Osteoblast (primary cell): Measurements from ENCODE around the gene KRT37. TPM values are rescaled to one million over a fixed set of nuclear protein-coding genes. Genes with fewer than 3 reads are reported as not detected.

Source experiments
- DNase-seq: peaks from one replicate; pipeline ENCODE4 v3.0.0; 2011; ENCODE audit warnings: low spot score, mixed read lengths; ENCODE audit not compliant: insufficient read length; ENCODE audit errors: missing footprints
- H2AFZ ChIP-seq: 2 replicates; pipeline ENCODE4 v1.6.0; 2011; ENCODE audit warnings: mild to moderate bottlenecking, low read length
- H3K27ac ChIP-seq: 2 replicates; pipeline ENCODE4 v1.5.1; 2011; ENCODE audit warnings: mild to moderate bottlenecking, low read depth, low read length, moderate library complexity
- H3K27me3 ChIP-seq: 2 replicates; pipeline ENCODE4 v1.6.0; 2012; ENCODE audit warnings: mild to moderate bottlenecking, control low read depth, inconsistent platforms, low read length, moderate library complexity; ENCODE audit not compliant: insufficient read depth
- H3K36me3 ChIP-seq: 2 replicates; pipeline ENCODE4 v1.5.1; 2011; ENCODE audit warnings: mild to moderate bottlenecking, low read length, control low read depth, moderate library complexity; ENCODE audit not compliant: insufficient read depth
- H3K4me1 ChIP-seq: 2 replicates; pipeline ENCODE4 v1.5.1; 2011; ENCODE audit warnings: mild to moderate bottlenecking, low read length, control low read depth, moderate library complexity; ENCODE audit not compliant: insufficient read depth
- H3K4me2 ChIP-seq: 2 replicates; pipeline ENCODE4 v1.6.0; 2011; ENCODE audit warnings: mild to moderate bottlenecking, low read length; ENCODE audit not compliant: insufficient read depth
- H3K4me3 ChIP-seq: fragments of 200-600 bp; sonication (generic); 3 replicates; pipeline ENCODE4 v1.5.1; 2012; ENCODE audit warnings: mild to moderate bottlenecking, low read length, inconsistent platforms; ENCODE audit not compliant: insufficient read depth
- H3K79me2 ChIP-seq: 2 replicates; pipeline ENCODE4 v1.6.0; 2012; ENCODE audit warnings: mild to moderate bottlenecking, low read length, control low read depth, inconsistent platforms; ENCODE audit not compliant: insufficient read depth
- H3K9me3 ChIP-seq: 2 replicates; pipeline ENCODE4 v1.5.1; 2011; ENCODE audit warnings: low read depth, low read length, control low read depth
- H4K20me1 ChIP-seq: 2 replicates; pipeline ENCODE4 v1.6.0; 2012; ENCODE audit warnings: mild to moderate bottlenecking, low read length, control low read depth; ENCODE audit not compliant: insufficient read depth
- total RNA-seq: library from RNA; depleted of rRNA; stranded (reverse); fragments of >200 nt; gene quantifications from 2 replicates; pipeline ENCODE4 v1.2.3, GENCODE V29; 2012
- TF ChIP-seq, protein P1 (sequence below): IDR thresholded peaks from 2 replicates; pipeline ENCODE4 v1.5.1; 2011; ENCODE audit warnings: mild to moderate bottlenecking, low read depth, low read length, moderate library complexity; ENCODE audit errors: extremely low read depth

Gene KRT37
- total RNA-seq, 1 donor = not detected

DNA sequence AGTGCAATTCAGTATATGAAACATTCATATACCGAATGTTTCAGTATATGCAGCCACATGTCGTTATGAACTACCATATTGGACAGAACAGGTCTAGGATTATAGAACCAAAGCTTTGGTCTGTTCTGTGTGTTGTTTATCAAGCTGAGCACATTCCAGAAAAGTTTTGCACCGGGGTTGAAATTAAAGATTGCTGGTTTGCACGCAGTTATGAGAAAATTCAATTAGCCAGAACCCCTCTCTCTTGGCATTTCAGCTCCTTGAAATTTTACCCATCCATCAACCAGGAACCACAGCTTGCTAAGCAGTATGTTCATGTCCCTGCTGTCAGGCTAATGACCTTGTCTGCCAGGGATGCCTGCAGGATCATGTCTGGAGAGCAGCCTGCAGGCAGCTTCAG is 33.3 kb upstream of the KRT37 start:
- H2AFZ ChIP-seq = no peak overlapping the region
- H3K79me2 ChIP-seq = no peaks in the 10 kb centered on the region
- DNase-seq = no peak
- H3K36me3 ChIP-seq = no peaks in the 10 kb centered on the region
- no peak overlapping the region for H3K27ac ChIP-seq
- H3K9me3 ChIP-seq = no peaks in the 10 kb centered on the region
- TF ChIP-seq, protein P1, sequence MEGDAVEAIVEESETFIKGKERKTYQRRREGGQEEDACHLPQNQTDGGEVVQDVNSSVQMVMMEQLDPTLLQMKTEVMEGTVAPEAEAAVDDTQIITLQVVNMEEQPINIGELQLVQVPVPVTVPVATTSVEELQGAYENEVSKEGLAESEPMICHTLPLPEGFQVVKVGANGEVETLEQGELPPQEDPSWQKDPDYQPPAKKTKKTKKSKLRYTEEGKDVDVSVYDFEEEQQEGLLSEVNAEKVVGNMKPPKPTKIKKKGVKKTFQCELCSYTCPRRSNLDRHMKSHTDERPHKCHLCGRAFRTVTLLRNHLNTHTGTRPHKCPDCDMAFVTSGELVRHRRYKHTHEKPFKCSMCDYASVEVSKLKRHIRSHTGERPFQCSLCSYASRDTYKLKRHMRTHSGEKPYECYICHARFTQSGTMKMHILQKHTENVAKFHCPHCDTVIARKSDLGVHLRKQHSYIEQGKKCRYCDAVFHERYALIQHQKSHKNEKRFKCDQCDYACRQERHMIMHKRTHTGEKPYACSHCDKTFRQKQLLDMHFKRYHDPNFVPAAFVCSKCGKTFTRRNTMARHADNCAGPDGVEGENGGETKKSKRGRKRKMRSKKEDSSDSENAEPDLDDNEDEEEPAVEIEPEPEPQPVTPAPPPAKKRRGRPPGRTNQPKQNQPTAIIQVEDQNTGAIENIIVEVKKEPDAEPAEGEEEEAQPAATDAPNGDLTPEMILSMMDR = no peak
- peaks cover 11% of the 10 kb centered on the region for H3K4me1 ChIP-seq
- H3K4me3 ChIP-seq = no peak overlapping the region
- H3K4me2 ChIP-seq = no peak overlapping the region
- no peaks in the 10 kb centered on the region for H3K27me3 ChIP-seq
- H4K20me1 ChIP-seq = no peaks in the 10 kb centered on the region

DNA sequence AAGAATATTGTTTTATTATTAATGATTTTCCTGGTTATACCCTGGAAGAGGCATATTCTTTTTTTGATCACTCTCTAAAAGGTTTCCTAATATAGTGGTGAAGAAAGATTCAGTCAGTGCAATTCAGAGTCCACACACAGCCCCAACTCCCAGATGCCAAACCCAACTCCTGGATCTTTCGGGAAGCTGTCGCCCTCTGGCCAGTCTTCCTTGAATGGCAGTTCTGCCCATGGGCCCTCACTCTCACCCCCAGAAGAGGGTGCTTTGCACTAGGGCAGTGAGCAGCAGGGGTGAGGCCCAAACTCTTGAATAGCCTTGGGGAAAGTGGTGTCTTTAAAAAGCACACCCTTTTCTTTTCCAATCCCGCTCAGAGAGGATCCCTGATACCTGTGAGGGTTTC is 31.8 kb upstream of the KRT37 start:
- TF ChIP-seq, protein P1 = peak; percentile 43
- H4K20me1 ChIP-seq = no peaks in the 10 kb centered on the region
- no peak overlapping the region for H3K4me3 ChIP-seq
- no peak overlapping the region for H3K27ac ChIP-seq
- H3K9me3 ChIP-seq = peaks cover 3% of the 10 kb centered on the region
- no peak overlapping the region for H3K4me2 ChIP-seq
- no peaks in the 10 kb centered on the region for H3K27me3 ChIP-seq
- no peaks in the 10 kb centered on the region for H3K36me3 ChIP-seq
- DNase-seq = peak; percentile 6
- peaks cover 11% of the 10 kb centered on the region for H3K4me1 ChIP-seq
- no peaks in the 10 kb centered on the region for H3K79me2 ChIP-seq
- no peak overlapping the region for H2AFZ ChIP-seq

GRCh38 chr17:41455236-41455635 is 30.9 kb upstream of the KRT37 start:
- no peaks in the 10 kb centered on the region for H4K20me1 ChIP-seq
- TF ChIP-seq, protein P1 = no peak
- H3K4me3 ChIP-seq = no peak overlapping the region
- H3K36me3 ChIP-seq = no peaks in the 10 kb centered on the region
- H3K9me3 ChIP-seq = peaks cover 3% of the 10 kb centered on the region
- no peaks in the 10 kb centered on the region for H3K27me3 ChIP-seq
- peaks cover 11% of the 10 kb centered on the region for H3K4me1 ChIP-seq
- H3K27ac ChIP-seq = peak overlapping the region; percentile 32
- DNase-seq = peak; percentile 59
- no peak overlapping the region for H3K4me2 ChIP-seq
- H2AFZ ChIP-seq = peak overlapping the region; percentile 16
- no peaks in the 10 kb centered on the region for H3K79me2 ChIP-seq

DNA sequence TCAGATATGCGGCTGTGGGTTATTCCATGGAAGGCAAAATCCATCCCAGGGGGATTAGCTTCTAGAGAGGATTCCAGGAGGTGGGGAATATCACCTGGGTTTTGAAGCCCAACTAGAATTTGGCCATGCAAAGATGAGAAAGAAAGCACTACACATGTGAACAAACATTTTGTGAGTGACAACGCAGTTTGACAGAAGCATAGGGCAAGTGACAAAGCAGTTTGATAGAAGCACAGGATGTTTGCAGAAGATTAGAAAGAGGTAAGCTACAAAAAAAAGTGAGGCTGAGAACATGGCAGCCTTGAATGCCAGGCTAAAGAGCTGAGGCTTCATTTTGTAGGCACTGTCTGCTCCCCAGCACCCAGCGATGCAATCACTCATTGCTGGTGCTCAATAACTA is 28.7 kb upstream of the KRT37 start:
- DNase-seq = no peak
- H3K4me2 ChIP-seq = no peak overlapping the region
- no peak overlapping the region for H2AFZ ChIP-seq
- H3K79me2 ChIP-seq = no peaks in the 10 kb centered on the region
- no peaks in the 10 kb centered on the region for H3K27me3 ChIP-seq
- H3K27ac ChIP-seq = no peak overlapping the region
- H3K36me3 ChIP-seq = no peaks in the 10 kb centered on the region
- TF ChIP-seq, protein P1 = no peak
- no peaks in the 10 kb centered on the region for H4K20me1 ChIP-seq
- peaks cover 14% of the 10 kb centered on the region for H3K4me1 ChIP-seq
- peaks cover 3% of the 10 kb centered on the region for H3K9me3 ChIP-seq
- no peak overlapping the region for H3K4me3 ChIP-seq
